HepG2 (cell line): ENCODE measurements around the gene PPP6R2. TPM values are rescaled to one million over a fixed set of nuclear protein-coding genes. Genes with fewer than 3 reads are reported as not detected.

Experiments used
- AGO1 ChIP-seq: fragments of 200-400 bp; formaldehyde crosslinking; IDR thresholded peaks from 2 replicates; pipeline ENCODE4 v1.6.1; 2017; ENCODE audit warnings: mild to moderate bottlenecking, low read depth, low read length, moderate library complexity; ENCODE audit not compliant: poor library complexity, severe bottlenecking
- AKAP8 ChIP-seq: sonication (generic); formaldehyde crosslinking; IDR thresholded peaks from 2 replicates; pipeline ENCODE4 v1.5.1; 2020; ENCODE audit warnings: mild to moderate bottlenecking, missing genetic modification reagents
- ARNTL ChIP-seq: sonication (generic); formaldehyde crosslinking; IDR thresholded peaks from 2 replicates; pipeline ENCODE4 v1.4.0; 2020; ENCODE audit warnings: mild to moderate bottlenecking, missing genetic modification reagents
- FOXO1 ChIP-seq: sonication (generic); formaldehyde crosslinking; IDR thresholded peaks from 2 replicates; pipeline ENCODE4 v1.4.0; 2020; ENCODE audit warnings: missing genetic modification reagents
- GATAD2A ChIP-seq: IDR thresholded peaks from 2 replicates; pipeline ENCODE4 v1.6.1; 2016
- KDM2A ChIP-seq: sonication (generic); formaldehyde crosslinking; IDR thresholded peaks from 2 replicates; pipeline ENCODE4 v1.4.0; 2020; ENCODE audit warnings: low read depth, missing genetic modification reagents, borderline replicate concordance
- NFKB2 ChIP-seq: sonication (generic); formaldehyde crosslinking; IDR thresholded peaks from 2 replicates; pipeline ENCODE4 v1.4.0; 2020; ENCODE audit warnings: missing genetic modification reagents, borderline replicate concordance
- PHF8 ChIP-seq: sonication (generic); formaldehyde crosslinking; IDR thresholded peaks from 2 replicates; pipeline ENCODE4 v1.5.0; 2020; ENCODE audit warnings: missing genetic modification reagents
- SMC3 ChIP-seq: IDR thresholded peaks from 2 replicates; pipeline ENCODE4 v1.6.1; 2011; ENCODE audit warnings: low read length, improper control_type of control experiment
- TBX2 ChIP-seq: sonication (generic); formaldehyde crosslinking; IDR thresholded peaks from 2 replicates; pipeline ENCODE4 v1.5.0; 2020; ENCODE audit warnings: missing genetic modification reagents, mild to moderate bottlenecking, borderline replicate concordance
- THYN1 ChIP-seq: sonication (generic); formaldehyde crosslinking; IDR thresholded peaks from 2 replicates; pipeline ENCODE4 v1.8.1; 2023; ENCODE audit warnings: low read depth, mild to moderate bottlenecking, moderate library complexity, missing genetic modification reagents, borderline replicate concordance
- U2AF2 ChIP-seq: fragments of 200-400 bp; formaldehyde crosslinking; IDR thresholded peaks from 2 replicates; pipeline ENCODE4 v1.6.1; 2017; ENCODE audit warnings: low read depth, mild to moderate bottlenecking, low read length
- ZFP37 ChIP-seq: sonication (generic); formaldehyde crosslinking; IDR thresholded peaks from 2 replicates; pipeline ENCODE4 v1.4.0; 2020; ENCODE audit warnings: missing genetic modification reagents, borderline replicate concordance
- ZNF431 ChIP-seq: sonication (generic); formaldehyde crosslinking; IDR thresholded peaks from 2 replicates; pipeline ENCODE4 v1.9.0; 2022; ENCODE audit warnings: missing genetic modification reagents, low read depth, mild to moderate bottlenecking, borderline replicate concordance
- ZNF484 ChIP-seq: sonication (generic); formaldehyde crosslinking; IDR thresholded peaks from 2 replicates; pipeline ENCODE4 v1.5.1; 2020; ENCODE audit warnings: mild to moderate bottlenecking, low read depth, missing genetic modification reagents, borderline replicate concordance
- polyA plus RNA-seq, 8 experiments: library from polyadenylated mRNA; depleted of rRNA in 3 of 8; stranded (reverse) in 7 of 8; unstranded in 1 of 8; fragments of >200 nt; fragmentation: Illumina TruSeq in 4 of 8; extraction: Trizol in 4 of 8; gene quantifications; 2 replicates each; pipeline versions ENCODE4 v1.2.1 to v1.2.3, GENCODE V29; 2011 to 2016; ENCODE audit warnings: low read depth in 4 of 8, missing spikeins in 1 of 8, mixed read lengths in 1 of 8; ENCODE audit not compliant: insufficient read depth in 1 of 8
- total RNA-seq, 5 experiments: library from RNA; depleted of rRNA; stranded (reverse); fragments of >200 nt; fragmentation: Illumina TruSeq; extraction: Trizol; gene quantifications; 2 replicates each; pipeline ENCODE4 v1.2.3, GENCODE V29; 2016; ENCODE audit warnings: low read depth in 1 of 5
- TF ChIP-seq, protein P1 (sequence below): sonication (generic); formaldehyde crosslinking; IDR thresholded peaks from 2 replicates; pipeline ENCODE4 v1.4.0; 2020; ENCODE audit warnings: mild to moderate bottlenecking, missing genetic modification reagents
- TF ChIP-seq, protein P2 (sequence below): sonication (generic); formaldehyde crosslinking; IDR thresholded peaks from 2 replicates; pipeline ENCODE4 v1.8.1; 2022; ENCODE audit warnings: mild to moderate bottlenecking, missing genetic modification reagents
- TF ChIP-seq, protein P3 (sequence below): sonication (generic); formaldehyde crosslinking; IDR thresholded peaks from 2 replicates; pipeline ENCODE4 v1.4.0; 2020; ENCODE audit warnings: mild to moderate bottlenecking, missing genetic modification reagents
- TF ChIP-seq, protein P4 (sequence below): sonication (generic); formaldehyde crosslinking; IDR thresholded peaks from 2 replicates; pipeline ENCODE4 v1.5.1; 2020; ENCODE audit warnings: mild to moderate bottlenecking, missing genetic modification reagents, moderate library complexity

Gene PPP6R2
- total and polyA plus RNA-seq, 2 of the 13 experiments (the other 11 are each of a cell fraction or from before 2014, with no cell fraction given) = 55.0 to 102 TPM

DNA sequence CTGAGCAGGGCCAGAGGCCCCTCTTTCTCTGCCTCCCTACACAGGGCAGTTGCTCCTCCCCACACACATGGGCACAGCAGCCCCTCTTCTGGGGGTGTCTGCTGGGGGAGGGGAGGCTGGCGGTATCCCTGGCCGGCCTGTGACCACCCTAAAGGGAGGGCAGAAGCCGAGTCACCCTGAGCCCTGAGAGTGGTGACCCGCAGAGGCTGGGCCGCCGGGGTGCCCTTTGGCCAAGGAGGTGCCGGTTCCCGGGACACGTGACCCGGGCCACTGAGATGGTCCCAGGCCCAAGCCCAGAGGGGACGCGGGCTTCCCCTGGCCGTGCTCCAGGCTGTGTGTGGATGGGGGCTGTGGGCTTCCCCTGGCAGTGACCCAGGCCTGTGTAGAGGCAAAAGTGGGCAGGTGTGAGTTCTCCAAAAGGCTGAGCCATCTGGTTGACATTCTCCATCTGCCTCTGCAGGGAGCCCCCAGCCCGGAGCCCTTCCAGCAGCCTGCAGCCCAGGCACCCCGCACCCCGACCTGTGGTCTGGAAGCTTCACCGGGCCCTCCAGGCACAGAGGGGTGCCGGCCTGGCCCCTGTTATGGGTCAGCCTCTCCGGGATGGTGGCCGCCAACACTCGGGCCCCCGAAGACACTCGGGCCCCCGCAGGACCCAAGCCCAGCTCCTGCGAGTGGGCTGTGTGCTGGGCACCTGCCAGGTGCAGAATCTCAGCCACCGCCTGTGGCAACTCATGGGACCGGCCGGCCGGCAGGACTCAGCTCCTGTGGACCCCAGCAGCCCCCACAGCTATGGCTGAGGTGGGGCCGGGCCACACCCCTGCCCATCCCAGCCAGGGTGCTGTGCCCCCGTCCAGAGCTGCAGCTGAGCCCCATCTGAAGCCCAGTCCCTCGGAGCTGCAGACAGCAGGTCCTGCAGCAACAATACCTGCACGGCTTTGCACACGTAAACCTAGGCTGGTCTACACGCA, 139.3 kb downstream of the PPP6R2 start (continued):
- no peak for TF ChIP-seq SMC3
- TF ChIP-seq, protein P1, sequence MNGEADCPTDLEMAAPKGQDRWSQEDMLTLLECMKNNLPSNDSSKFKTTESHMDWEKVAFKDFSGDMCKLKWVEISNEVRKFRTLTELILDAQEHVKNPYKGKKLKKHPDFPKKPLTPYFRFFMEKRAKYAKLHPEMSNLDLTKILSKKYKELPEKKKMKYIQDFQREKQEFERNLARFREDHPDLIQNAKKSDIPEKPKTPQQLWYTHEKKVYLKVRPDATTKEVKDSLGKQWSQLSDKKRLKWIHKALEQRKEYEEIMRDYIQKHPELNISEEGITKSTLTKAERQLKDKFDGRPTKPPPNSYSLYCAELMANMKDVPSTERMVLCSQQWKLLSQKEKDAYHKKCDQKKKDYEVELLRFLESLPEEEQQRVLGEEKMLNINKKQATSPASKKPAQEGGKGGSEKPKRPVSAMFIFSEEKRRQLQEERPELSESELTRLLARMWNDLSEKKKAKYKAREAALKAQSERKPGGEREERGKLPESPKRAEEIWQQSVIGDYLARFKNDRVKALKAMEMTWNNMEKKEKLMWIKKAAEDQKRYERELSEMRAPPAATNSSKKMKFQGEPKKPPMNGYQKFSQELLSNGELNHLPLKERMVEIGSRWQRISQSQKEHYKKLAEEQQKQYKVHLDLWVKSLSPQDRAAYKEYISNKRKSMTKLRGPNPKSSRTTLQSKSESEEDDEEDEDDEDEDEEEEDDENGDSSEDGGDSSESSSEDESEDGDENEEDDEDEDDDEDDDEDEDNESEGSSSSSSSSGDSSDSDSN = peak; percentile 12; the same call in 1 of the 2 replicates
- TF ChIP-seq, protein P2, sequence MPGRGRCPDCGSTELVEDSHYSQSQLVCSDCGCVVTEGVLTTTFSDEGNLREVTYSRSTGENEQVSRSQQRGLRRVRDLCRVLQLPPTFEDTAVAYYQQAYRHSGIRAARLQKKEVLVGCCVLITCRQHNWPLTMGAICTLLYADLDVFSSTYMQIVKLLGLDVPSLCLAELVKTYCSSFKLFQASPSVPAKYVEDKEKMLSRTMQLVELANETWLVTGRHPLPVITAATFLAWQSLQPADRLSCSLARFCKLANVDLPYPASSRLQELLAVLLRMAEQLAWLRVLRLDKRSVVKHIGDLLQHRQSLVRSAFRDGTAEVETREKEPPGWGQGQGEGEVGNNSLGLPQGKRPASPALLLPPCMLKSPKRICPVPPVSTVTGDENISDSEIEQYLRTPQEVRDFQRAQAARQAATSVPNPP (CRISPR knock-in tag) = no peak
- peak; percentile 29; the same call in 1 of the 2 replicates for TF ChIP-seq NFKB2 (CRISPR knock-in tag)
- peak; percentile 29; the same call in 1 of the 2 replicates for TF ChIP-seq GATAD2A
- TF ChIP-seq AKAP8 = no peak
- no peak for TF ChIP-seq U2AF2
- no peak for TF ChIP-seq KDM2A (CRISPR knock-in tag)
- 0 out of 2 replicates have a peak, but pooled peaks have one; percentile 1 for TF ChIP-seq FOXO1
- 0 out of 2 replicates have a peak, but pooled peaks have one; percentile 51 for TF ChIP-seq THYN1
- no peak; the same call in 1 of the 2 replicates for TF ChIP-seq ARNTL (CRISPR knock-in tag)
- TF ChIP-seq, protein P3, sequence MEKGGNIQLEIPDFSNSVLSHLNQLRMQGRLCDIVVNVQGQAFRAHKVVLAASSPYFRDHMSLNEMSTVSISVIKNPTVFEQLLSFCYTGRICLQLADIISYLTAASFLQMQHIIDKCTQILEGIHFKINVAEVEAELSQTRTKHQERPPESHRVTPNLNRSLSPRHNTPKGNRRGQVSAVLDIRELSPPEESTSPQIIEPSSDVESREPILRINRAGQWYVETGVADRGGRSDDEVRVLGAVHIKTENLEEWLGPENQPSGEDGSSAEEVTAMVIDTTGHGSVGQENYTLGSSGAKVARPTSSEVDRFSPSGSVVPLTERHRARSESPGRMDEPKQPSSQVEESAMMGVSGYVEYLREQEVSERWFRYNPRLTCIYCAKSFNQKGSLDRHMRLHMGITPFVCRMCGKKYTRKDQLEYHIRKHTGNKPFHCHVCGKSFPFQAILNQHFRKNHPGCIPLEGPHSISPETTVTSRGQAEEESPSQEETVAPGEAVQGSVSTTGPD (CRISPR knock-in tag) = no peak
- no peak for TF ChIP-seq ZNF484
- TF ChIP-seq, protein P4, sequence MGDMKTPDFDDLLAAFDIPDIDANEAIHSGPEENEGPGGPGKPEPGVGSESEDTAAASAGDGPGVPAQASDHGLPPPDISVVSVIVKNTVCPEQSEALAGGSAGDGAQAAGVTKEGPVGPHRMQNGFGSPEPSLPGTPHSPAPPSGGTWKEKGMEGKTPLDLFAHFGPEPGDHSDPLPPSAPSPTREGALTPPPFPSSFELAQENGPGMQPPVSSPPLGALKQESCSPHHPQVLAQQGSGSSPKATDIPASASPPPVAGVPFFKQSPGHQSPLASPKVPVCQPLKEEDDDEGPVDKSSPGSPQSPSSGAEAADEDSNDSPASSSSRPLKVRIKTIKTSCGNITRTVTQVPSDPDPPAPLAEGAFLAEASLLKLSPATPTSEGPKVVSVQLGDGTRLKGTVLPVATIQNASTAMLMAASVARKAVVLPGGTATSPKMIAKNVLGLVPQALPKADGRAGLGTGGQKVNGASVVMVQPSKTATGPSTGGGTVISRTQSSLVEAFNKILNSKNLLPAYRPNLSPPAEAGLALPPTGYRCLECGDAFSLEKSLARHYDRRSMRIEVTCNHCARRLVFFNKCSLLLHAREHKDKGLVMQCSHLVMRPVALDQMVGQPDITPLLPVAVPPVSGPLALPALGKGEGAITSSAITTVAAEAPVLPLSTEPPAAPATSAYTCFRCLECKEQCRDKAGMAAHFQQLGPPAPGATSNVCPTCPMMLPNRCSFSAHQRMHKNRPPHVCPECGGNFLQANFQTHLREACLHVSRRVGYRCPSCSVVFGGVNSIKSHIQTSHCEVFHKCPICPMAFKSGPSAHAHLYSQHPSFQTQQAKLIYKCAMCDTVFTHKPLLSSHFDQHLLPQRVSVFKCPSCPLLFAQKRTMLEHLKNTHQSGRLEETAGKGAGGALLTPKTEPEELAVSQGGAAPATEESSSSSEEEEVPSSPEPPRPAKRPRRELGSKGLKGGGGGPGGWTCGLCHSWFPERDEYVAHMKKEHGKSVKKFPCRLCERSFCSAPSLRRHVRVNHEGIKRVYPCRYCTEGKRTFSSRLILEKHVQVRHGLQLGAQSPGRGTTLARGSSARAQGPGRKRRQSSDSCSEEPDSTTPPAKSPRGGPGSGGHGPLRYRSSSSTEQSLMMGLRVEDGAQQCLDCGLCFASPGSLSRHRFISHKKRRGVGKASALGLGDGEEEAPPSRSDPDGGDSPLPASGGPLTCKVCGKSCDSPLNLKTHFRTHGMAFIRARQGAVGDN (CRISPR knock-in tag) = peak; percentile 51
- peak; percentile 22 for TF ChIP-seq AGO1
- TF ChIP-seq ZNF431 (CRISPR knock-in tag) = no peak
- peak; percentile 56; the same call in 1 of the 2 replicates for TF ChIP-seq PHF8 (CRISPR knock-in tag)
- TF ChIP-seq TBX2 (CRISPR knock-in tag) = peak; percentile 48; the same call in 1 of the 2 replicates
- no peak for TF ChIP-seq ZFP37 (CRISPR knock-in tag)
